HepG2 (cell line): Measurements from ENCODE around the gene SLC44A4. TPM values are rescaled to one million over a fixed set of nuclear protein-coding genes. Genes with fewer than 3 reads are reported as not detected.

Source experiments
- BHLHE40 ChIP-seq: IDR thresholded peaks from 2 replicates; pipeline ENCODE4 v1.6.1; 2011; ENCODE audit warnings: low read length, improper control_type of control experiment
- CBFB ChIP-seq: sonication (generic); formaldehyde crosslinking; IDR thresholded peaks from 2 replicates; pipeline ENCODE4 v1.4.0; 2020; ENCODE audit warnings: missing genetic modification reagents
- CERS6 ChIP-seq: sonication (generic); formaldehyde crosslinking; IDR thresholded peaks from 2 replicates; pipeline ENCODE4 v1.5.0; 2020; ENCODE audit warnings: missing genetic modification reagents
- ETS1 ChIP-seq: sonication (generic); formaldehyde crosslinking; IDR thresholded peaks from 2 replicates; pipeline ENCODE4 v1.4.0; 2020; ENCODE audit warnings: missing genetic modification reagents
- FOXJ3 ChIP-seq: sonication (generic); formaldehyde crosslinking; IDR thresholded peaks from 2 replicates; pipeline ENCODE4 v1.4.0; 2020; ENCODE audit warnings: missing genetic modification reagents, mild to moderate bottlenecking, borderline replicate concordance
- HOXA9 ChIP-seq: sonication (generic); formaldehyde crosslinking; IDR thresholded peaks from 2 replicates; pipeline ENCODE4 v1.8.1; 2022; ENCODE audit warnings: missing genetic modification reagents, mild to moderate bottlenecking, moderate library complexity, borderline replicate concordance
- ISL2 ChIP-seq: sonication (generic); formaldehyde crosslinking; IDR thresholded peaks from 2 replicates; pipeline ENCODE4 v1.5.0; 2020; ENCODE audit warnings: missing genetic modification reagents
- NR2C2 ChIP-seq: sonication (generic); formaldehyde crosslinking; IDR thresholded peaks from 2 replicates; pipeline ENCODE4 v1.4.0; 2020; ENCODE audit warnings: missing genetic modification reagents, mild to moderate bottlenecking, moderate library complexity, borderline replicate concordance
- NR2F6 ChIP-seq, 2 experiments: IDR thresholded peaks; 2 replicates each; pipeline ENCODE4 v1.6.1; 2016; ENCODE audit warnings: antibody characterized with exemption in 1 of 2, mild to moderate bottlenecking in 1 of 2
- REPIN1 ChIP-seq: sonication (generic); formaldehyde crosslinking; IDR thresholded peaks from 2 replicates; pipeline ENCODE4 v1.8.0; 2022; ENCODE audit warnings: missing genetic modification reagents, low read depth, mild to moderate bottlenecking, borderline replicate concordance
- TEF ChIP-seq: sonication (generic); formaldehyde crosslinking; IDR thresholded peaks from 2 replicates; pipeline ENCODE4 v1.5.0; 2020; ENCODE audit warnings: missing genetic modification reagents
- THYN1 ChIP-seq: sonication (generic); formaldehyde crosslinking; IDR thresholded peaks from 2 replicates; pipeline ENCODE4 v1.8.1; 2023; ENCODE audit warnings: low read depth, mild to moderate bottlenecking, moderate library complexity, missing genetic modification reagents, borderline replicate concordance
- ZBTB1 ChIP-seq: sonication (generic); formaldehyde crosslinking; IDR thresholded peaks from 2 replicates; pipeline ENCODE4 v1.4.0; 2020; ENCODE audit warnings: missing genetic modification reagents, borderline replicate concordance
- ZBTB34 ChIP-seq: sonication (generic); formaldehyde crosslinking; IDR thresholded peaks from 2 replicates; pipeline ENCODE4 v1.8.0; 2022; ENCODE audit warnings: mild to moderate bottlenecking, missing genetic modification reagents
- ZBTB38 ChIP-seq: sonication (generic); formaldehyde crosslinking; IDR thresholded peaks from 2 replicates; pipeline ENCODE4 v1.5.1; 2020; ENCODE audit warnings: mild to moderate bottlenecking, missing genetic modification reagents
- ZFP41 ChIP-seq: sonication (generic); formaldehyde crosslinking; IDR thresholded peaks from 2 replicates; pipeline ENCODE4 v1.4.0; 2020; ENCODE audit warnings: mild to moderate bottlenecking, missing genetic modification reagents, borderline replicate concordance
- ZFX ChIP-seq: sonication (generic); formaldehyde crosslinking; IDR thresholded peaks from 2 replicates; pipeline ENCODE4 v1.4.0; 2020; ENCODE audit warnings: mild to moderate bottlenecking, low read depth, missing genetic modification reagents, moderate library complexity
- ZNF260 ChIP-seq: sonication (generic); formaldehyde crosslinking; IDR thresholded peaks from 2 replicates; pipeline ENCODE4 v1.4.0; 2020; ENCODE audit warnings: missing genetic modification reagents, low read depth, mild to moderate bottlenecking, borderline replicate concordance
- ZNF460 ChIP-seq: sonication (generic); formaldehyde crosslinking; IDR thresholded peaks from 2 replicates; pipeline ENCODE4 v1.5.1; 2020; ENCODE audit warnings: missing genetic modification reagents, mild to moderate bottlenecking, borderline replicate concordance
- ZNF574 ChIP-seq: sonication (generic); formaldehyde crosslinking; IDR thresholded peaks from 2 replicates; pipeline ENCODE4 v1.4.0; 2020; ENCODE audit warnings: missing genetic modification reagents
- ZNF83 ChIP-seq: sonication (generic); formaldehyde crosslinking; IDR thresholded peaks from 2 replicates; pipeline ENCODE4 v1.4.0; 2020; ENCODE audit warnings: missing genetic modification reagents, mild to moderate bottlenecking, borderline replicate concordance
- polyA plus RNA-seq, 8 experiments: library from polyadenylated mRNA; depleted of rRNA in 3 of 8; stranded (reverse) in 7 of 8; unstranded in 1 of 8; fragments of >200 nt; fragmentation: Illumina TruSeq in 4 of 8; extraction: Trizol in 4 of 8; gene quantifications; 2 replicates each; pipeline versions ENCODE4 v1.2.1 to v1.2.3, GENCODE V29; 2011 to 2016; ENCODE audit warnings: low read depth in 4 of 8, missing spikeins in 1 of 8, mixed read lengths in 1 of 8; ENCODE audit not compliant: insufficient read depth in 1 of 8
- total RNA-seq, 5 experiments: library from RNA; depleted of rRNA; stranded (reverse); fragments of >200 nt; fragmentation: Illumina TruSeq; extraction: Trizol; gene quantifications; 2 replicates each; pipeline ENCODE4 v1.2.3, GENCODE V29; 2016; ENCODE audit warnings: low read depth in 1 of 5

The SLC44A4 gene
- total and polyA plus RNA-seq, 2 of the 13 experiments (the other 11 are each of a cell fraction or from before 2014, with no cell fraction given) = 3.5 to 5.9 TPM

- TF ChIP-seq CBFB (CRISPR knock-in tag) (peak; percentile 91; the same call in 1 of the 2 replicates), ZNF574 (CRISPR knock-in tag) (peak; percentile 84), ZNF460 (CRISPR knock-in tag) (no peak), NR2C2 (CRISPR knock-in tag) (peak; percentile 88), THYN1 (CRISPR knock-in tag) (no peak), ZBTB1 (CRISPR knock-in tag) (0 out of 2 replicates have a peak, but pooled peaks have one; percentile 34), ZFX (CRISPR knock-in tag) (0 out of 2 replicates have a peak, but pooled peaks have one; percentile 34), ZBTB34 (peak; percentile 2; the same call in 1 of the 2 replicates), CERS6 (CRISPR knock-in tag) (no peak), ISL2 (CRISPR knock-in tag) (peak; percentile 72; the same call in 1 of the 2 replicates), ZNF83 (CRISPR knock-in tag) (0 out of 2 replicates have a peak, but pooled peaks have one; percentile 69), ZFP41 (peak; percentile 78; the same call in 1 of the 2 replicates), REPIN1 (CRISPR knock-in tag) (peak; percentile 94), ZNF260 (CRISPR knock-in tag) (no peak), HOXA9 (CRISPR knock-in tag) (no peak), NR2F6 (IDR thresholded peaks at IDR 0.05) (peak; percentile 60), NR2F6 (CRISPR knock-in tag; IDR thresholded peaks at IDR 0.05) (peak; percentile 75), ETS1 (CRISPR knock-in tag) (no peak), ZBTB38 (CRISPR knock-in tag) (peak; percentile 56), BHLHE40 (peak; percentile 67), TEF (CRISPR knock-in tag) (0 out of 2 replicates have a peak, but pooled peaks have one; percentile 22), FOXJ3 (CRISPR knock-in tag) (peak; percentile 41; the same call in 1 of the 2 replicates)
Measured at GRCh38 chr6:31862344-31863235, 16.2 kb downstream of the SLC44A4 start, which contains the start of gene NEU1 (continued).
